HepG2 (cell line): ENCODE measurements around the gene CD81. TPM values are rescaled to one million over a fixed set of nuclear protein-coding genes. Genes with fewer than 3 reads are reported as not detected.

Experiments
- DR1 ChIP-seq: sonication (generic); formaldehyde crosslinking; IDR thresholded peaks from 2 replicates; pipeline ENCODE4 v1.8.0; 2021; ENCODE audit warnings: mild to moderate bottlenecking, missing genetic modification reagents, inconsistent platforms
- HOXA3 ChIP-seq: sonication (generic); formaldehyde crosslinking; IDR thresholded peaks from 2 replicates; pipeline ENCODE4 v1.5.0; 2020; ENCODE audit warnings: missing genetic modification reagents
- MED1 ChIP-seq: sonication (generic); formaldehyde crosslinking; IDR thresholded peaks from 2 replicates; pipeline ENCODE4 v1.4.0; 2020; ENCODE audit warnings: missing genetic modification reagents
- NFKB2 ChIP-seq: sonication (generic); formaldehyde crosslinking; IDR thresholded peaks from 2 replicates; pipeline ENCODE4 v1.4.0; 2020; ENCODE audit warnings: missing genetic modification reagents, borderline replicate concordance
- NR2C2 ChIP-seq: sonication (generic); formaldehyde crosslinking; IDR thresholded peaks from 2 replicates; pipeline ENCODE4 v1.4.0; 2020; ENCODE audit warnings: missing genetic modification reagents, mild to moderate bottlenecking, moderate library complexity, borderline replicate concordance
- PPARG ChIP-seq: conservative IDR thresholded peaks from 2 replicates; pipeline ENCODE4 v1.6.1; 2016; ENCODE audit warnings: missing biosample characterization, missing genetic modification reagents
- SALL1 ChIP-seq: sonication (generic); formaldehyde crosslinking; IDR thresholded peaks from 2 replicates; pipeline ENCODE4 v1.8.0; 2022; ENCODE audit warnings: mild to moderate bottlenecking, missing genetic modification reagents
- SIX4 ChIP-seq: sonication (generic); formaldehyde crosslinking; IDR thresholded peaks from 2 replicates; pipeline ENCODE4 v1.4.0; 2020; ENCODE audit warnings: missing genetic modification reagents
- SKIL ChIP-seq: sonication (generic); formaldehyde crosslinking; IDR thresholded peaks from 2 replicates; pipeline ENCODE4 v1.8.0; 2022; ENCODE audit warnings: missing genetic modification reagents, mild to moderate bottlenecking, moderate library complexity, borderline replicate concordance
- THRA ChIP-seq: sonication (generic); formaldehyde crosslinking; IDR thresholded peaks from 2 replicates; pipeline ENCODE4 v1.4.0; 2020; ENCODE audit warnings: missing genetic modification reagents, borderline replicate concordance
- ZBTB20 ChIP-seq: sonication (generic); formaldehyde crosslinking; IDR thresholded peaks from 2 replicates; pipeline ENCODE4 v1.8.1; 2023; ENCODE audit warnings: missing genetic modification reagents, low read depth, mild to moderate bottlenecking, borderline replicate concordance
- ZNF33B ChIP-seq: sonication (generic); formaldehyde crosslinking; IDR thresholded peaks from 2 replicates; pipeline ENCODE4 v1.5.1; 2020; ENCODE audit warnings: mild to moderate bottlenecking, missing genetic modification reagents
- ZNF687 ChIP-seq: sonication (generic); formaldehyde crosslinking; IDR thresholded peaks from 2 replicates; pipeline ENCODE4 v1.5.1; 2020; ENCODE audit warnings: mild to moderate bottlenecking, missing genetic modification reagents, moderate library complexity
- ZNF782 ChIP-seq: sonication (generic); formaldehyde crosslinking; IDR thresholded peaks from 2 replicates; pipeline ENCODE4 v1.4.0; 2020; ENCODE audit warnings: missing genetic modification reagents, mild to moderate bottlenecking, borderline replicate concordance
- ZNF841 ChIP-seq: sonication (generic); formaldehyde crosslinking; IDR thresholded peaks from 2 replicates; pipeline ENCODE4 v1.8.1; 2023; ENCODE audit warnings: missing genetic modification reagents, borderline replicate concordance
- polyA plus RNA-seq, 8 experiments: library from polyadenylated mRNA; depleted of rRNA in 3 of 8; stranded (reverse) in 7 of 8; unstranded in 1 of 8; fragments of >200 nt; fragmentation: Illumina TruSeq in 4 of 8; extraction: Trizol in 4 of 8; gene quantifications; 2 replicates each; pipeline versions ENCODE4 v1.2.1 to v1.2.3, GENCODE V29; 2011 to 2016; ENCODE audit warnings: low read depth in 4 of 8, missing spikeins in 1 of 8, mixed read lengths in 1 of 8; ENCODE audit not compliant: insufficient read depth in 1 of 8
- total RNA-seq, 5 experiments: library from RNA; depleted of rRNA; stranded (reverse); fragments of >200 nt; fragmentation: Illumina TruSeq; extraction: Trizol; gene quantifications; 2 replicates each; pipeline ENCODE4 v1.2.3, GENCODE V29; 2016; ENCODE audit warnings: low read depth in 1 of 5

CD81 gene
- total and polyA plus RNA-seq, 2 of the 13 experiments (the other 11 are each of a cell fraction or from before 2014, with no cell fraction given) = not detected

GRCh38 chr11:2412323-2412722 lies 35.2 kb downstream of the CD81 start (continued):
- TF ChIP-seq ZNF687 (CRISPR knock-in tag) (peak; percentile 80), NFKB2 (CRISPR knock-in tag) (0 out of 2 replicates have a peak, but pooled peaks have one; percentile 20), HOXA3 (CRISPR knock-in tag) (0 out of 2 replicates have a peak, but pooled peaks have one; percentile 20), SKIL (CRISPR knock-in tag) (peak; percentile 44; the same call in 1 of the 2 replicates), NR2C2 (CRISPR knock-in tag) (peak; percentile 63), DR1 (CRISPR knock-in tag) (no peak), THRA (no peak), ZNF841 (CRISPR knock-in tag) (no peak), SALL1 (CRISPR knock-in tag) (peak; percentile 21; the same call in 1 of the 2 replicates), PPARG (CRISPR knock-in tag) (0 out of 2 replicates have a peak, but pooled peaks have one; percentile 34), ZBTB20 (CRISPR knock-in tag) (0 out of 2 replicates have a peak, but pooled peaks have one; percentile 30), MED1 (peak; percentile 49; the same call in 1 of the 2 replicates), ZNF33B (CRISPR knock-in tag) (no peak), ZNF782 (0 out of 2 replicates have a peak, but pooled peaks have one; percentile 35), SIX4 (CRISPR knock-in tag) (no peak)
- TF ChIP-seq, all 625 proteins: peak for 21
